ENCODE measurements around the gene HACD2.

HACD2 gene

GRCh38 chr3:123471106-123471505 lies 113.7 kb downstream of the HACD2 start:
- Histone ChIP-seq H3K4me1 (ENCODE audit: insufficient read depth, low read length) (no peaks in the 10 kb centered on the region), H3K4me3 (ENCODE audit: low read length) (no peak overlapping the region), H3K9me3 (ENCODE audit: low read length) (no peaks in the 10 kb centered on the region), H3K27me3 (ENCODE audit: insufficient read depth, low read length) (peaks cover 3% of the 10 kb centered on the region), H2AFZ (ENCODE audit: low read depth, low read length) (no peak overlapping the region), H3K36me3 (ENCODE audit: insufficient read depth, low read length) (no peaks in the 10 kb centered on the region)

GRCh38 chr3:123469323-123469995 lies 115.4 kb downstream of the HACD2 start:
- H3K9me3 ChIP-seq (ENCODE audit: low read length) = no peaks in the 10 kb centered on the region
- H3K4me3 ChIP-seq (ENCODE audit: low read length) = no peak overlapping the region
- no peaks in the 10 kb centered on the region for H3K36me3 ChIP-seq (ENCODE audit: insufficient read depth, low read length)
- no peak overlapping the region for H2AFZ ChIP-seq (ENCODE audit: low read depth, low read length)
- peaks cover 6% of the 10 kb centered on the region for H3K27me3 ChIP-seq (ENCODE audit: insufficient read depth, low read length)
- no peaks in the 10 kb centered on the region for H3K4me1 ChIP-seq (ENCODE audit: insufficient read depth, low read length)

- Histone ChIP-seq H3K36me3 (ENCODE audit: insufficient read depth, low read length) (no peaks in the 10 kb centered on the region), H3K4me3 (ENCODE audit: low read length) (no peak overlapping the region), H3K4me1 (ENCODE audit: insufficient read depth, low read length) (no peaks in the 10 kb centered on the region), H3K9me3 (ENCODE audit: low read length) (no peaks in the 10 kb centered on the region), H2AFZ (ENCODE audit: low read depth, low read length) (no peak overlapping the region), H3K27me3 (ENCODE audit: insufficient read depth, low read length) (peaks cover 6% of the 10 kb centered on the region)
Observed at GRCh38 chr3:123467046-123467445, 117.8 kb downstream of the HACD2 start.

GRCh38 chr3:123464211-123464610 lies 120.6 kb downstream of the HACD2 start:
- Histone ChIP-seq H3K36me3 (ENCODE audit: insufficient read depth, low read length) (no peaks in the 10 kb centered on the region), H3K4me3 (ENCODE audit: low read length) (no peak overlapping the region), H2AFZ (ENCODE audit: low read depth, low read length) (no peak overlapping the region), H3K27me3 (ENCODE audit: insufficient read depth, low read length) (peaks cover 5% of the 10 kb centered on the region), H3K9me3 (ENCODE audit: low read length) (no peaks in the 10 kb centered on the region), H3K4me1 (ENCODE audit: insufficient read depth, low read length) (peaks cover 8% of the 10 kb centered on the region)

- peak overlapping the region; percentile 0 for H3K4me3 ChIP-seq (ENCODE audit: low read length)
- H3K27me3 ChIP-seq (ENCODE audit: insufficient read depth, low read length) = peaks cover 6% of the 10 kb centered on the region
- peaks cover 8% of the 10 kb centered on the region for H3K4me1 ChIP-seq (ENCODE audit: insufficient read depth, low read length)
- H2AFZ ChIP-seq (ENCODE audit: low read depth, low read length) = no peak overlapping the region
- H3K9me3 ChIP-seq (ENCODE audit: low read length) = no peaks in the 10 kb centered on the region
- no peaks in the 10 kb centered on the region for H3K36me3 ChIP-seq (ENCODE audit: insufficient read depth, low read length)
Observed at GRCh38 chr3:123459862-123460261, 125.0 kb downstream of the HACD2 start.

GRCh38 chr3:123458255-123458654 lies 126.6 kb downstream of the HACD2 start:
- Histone ChIP-seq H2AFZ (ENCODE audit: low read depth, low read length) (no peak overlapping the region), H3K36me3 (ENCODE audit: insufficient read depth, low read length) (no peaks in the 10 kb centered on the region), H3K27me3 (ENCODE audit: insufficient read depth, low read length) (peaks cover 15% of the 10 kb centered on the region), H3K4me3 (ENCODE audit: low read length) (no peak overlapping the region), H3K4me1 (ENCODE audit: insufficient read depth, low read length) (peaks cover 8% of the 10 kb centered on the region), H3K9me3 (ENCODE audit: low read length) (no peaks in the 10 kb centered on the region)

GRCh38 chr3:123457841-123458240 lies 127.0 kb downstream of the HACD2 start:
- Histone ChIP-seq H3K4me1 (ENCODE audit: insufficient read depth, low read length) (peaks cover 8% of the 10 kb centered on the region), H3K9me3 (ENCODE audit: low read length) (no peaks in the 10 kb centered on the region), H3K27me3 (ENCODE audit: insufficient read depth, low read length) (peaks cover 18% of the 10 kb centered on the region), H3K36me3 (ENCODE audit: insufficient read depth, low read length) (no peaks in the 10 kb centered on the region), H3K4me3 (ENCODE audit: low read length) (no peak overlapping the region), H2AFZ (ENCODE audit: low read depth, low read length) (no peak overlapping the region)

- Histone ChIP-seq H3K9me3 (ENCODE audit: low read length) (no peaks in the 10 kb centered on the region), H2AFZ (ENCODE audit: low read depth, low read length) (no peak overlapping the region), H3K27me3 (ENCODE audit: insufficient read depth, low read length) (peaks cover 28% of the 10 kb centered on the region), H3K36me3 (ENCODE audit: insufficient read depth, low read length) (no peaks in the 10 kb centered on the region), H3K4me3 (ENCODE audit: low read length) (no peak overlapping the region), H3K4me1 (ENCODE audit: insufficient read depth, low read length) (peaks cover 2% of the 10 kb centered on the region)
Observed at GRCh38 chr3:123453675-123454074, 131.2 kb downstream of the HACD2 start.

- H2AFZ ChIP-seq (ENCODE audit: low read depth, low read length) = no peak overlapping the region
- peaks cover 3% of the 10 kb centered on the region for H3K9me3 ChIP-seq (ENCODE audit: low read length)
- H3K4me1 ChIP-seq (ENCODE audit: insufficient read depth, low read length) = peaks cover 4% of the 10 kb centered on the region
- no peaks in the 10 kb centered on the region for H3K36me3 ChIP-seq (ENCODE audit: insufficient read depth, low read length)
- peaks cover 45% of the 10 kb centered on the region for H3K27me3 ChIP-seq (ENCODE audit: insufficient read depth, low read length)
- no peak overlapping the region for H3K4me3 ChIP-seq (ENCODE audit: low read length)
Observed at GRCh38 chr3:123451186-123451585, 133.7 kb downstream of the HACD2 start.

- Histone ChIP-seq H3K36me3 (ENCODE audit: insufficient read depth, low read length) (no peaks in the 10 kb centered on the region), H3K4me3 (ENCODE audit: low read length) (peak overlapping the region; percentile 64), H3K9me3 (ENCODE audit: low read length) (peaks cover 3% of the 10 kb centered on the region), H3K4me1 (ENCODE audit: insufficient read depth, low read length) (peaks cover 4% of the 10 kb centered on the region), H3K27me3 (ENCODE audit: insufficient read depth, low read length) (peaks cover 56% of the 10 kb centered on the region), H2AFZ (ENCODE audit: low read depth, low read length) (peak overlapping the region; percentile 91)
Observed at GRCh38 chr3:123449997-123450604, 134.8 kb downstream of the HACD2 start.

- peaks cover 5% of the 10 kb centered on the region for H3K4me1 ChIP-seq (ENCODE audit: insufficient read depth, low read length)
- H3K9me3 ChIP-seq (ENCODE audit: low read length) = peaks cover 3% of the 10 kb centered on the region
- H2AFZ ChIP-seq (ENCODE audit: low read depth, low read length) = peak overlapping the region; percentile 91
- H3K36me3 ChIP-seq (ENCODE audit: insufficient read depth, low read length) = no peaks in the 10 kb centered on the region
- H3K4me3 ChIP-seq (ENCODE audit: low read length) = peak overlapping the region; percentile 64
- H3K27me3 ChIP-seq (ENCODE audit: insufficient read depth, low read length) = peaks cover 56% of the 10 kb centered on the region
Observed at GRCh38 chr3:123449102-123449996, 135.5 kb downstream of the HACD2 start.

GRCh38 chr3:123448536-123449101 lies 136.2 kb downstream of the HACD2 start, which contains the start of gene ADCY5:
Gene ADCY5, minus strand, starts transcription at chr3:123449090. Its CDS starts 545 bp downstream, at chr3:123448545.
- Histone ChIP-seq H2AFZ (ENCODE audit: low read depth, low read length) (peak within 1 kb of the TSS; percentile 91), H3K4me1 (ENCODE audit: insufficient read depth, low read length) (peaks cover 7% of the 10 kb centered on the region), H3K27me3 (ENCODE audit: insufficient read depth, low read length) (peaks cover 51% of the 10 kb centered on the region), H3K36me3 (ENCODE audit: insufficient read depth, low read length) (no peaks in the 10 kb centered on the region), H3K9me3 (ENCODE audit: low read length) (peaks cover 3% of the 10 kb centered on the region), H3K4me3 (ENCODE audit: low read length) (peak within 1 kb of the TSS; percentile 64)
